ENCODE results near the gene MAP2K6.

Gene MAP2K6

DNA sequence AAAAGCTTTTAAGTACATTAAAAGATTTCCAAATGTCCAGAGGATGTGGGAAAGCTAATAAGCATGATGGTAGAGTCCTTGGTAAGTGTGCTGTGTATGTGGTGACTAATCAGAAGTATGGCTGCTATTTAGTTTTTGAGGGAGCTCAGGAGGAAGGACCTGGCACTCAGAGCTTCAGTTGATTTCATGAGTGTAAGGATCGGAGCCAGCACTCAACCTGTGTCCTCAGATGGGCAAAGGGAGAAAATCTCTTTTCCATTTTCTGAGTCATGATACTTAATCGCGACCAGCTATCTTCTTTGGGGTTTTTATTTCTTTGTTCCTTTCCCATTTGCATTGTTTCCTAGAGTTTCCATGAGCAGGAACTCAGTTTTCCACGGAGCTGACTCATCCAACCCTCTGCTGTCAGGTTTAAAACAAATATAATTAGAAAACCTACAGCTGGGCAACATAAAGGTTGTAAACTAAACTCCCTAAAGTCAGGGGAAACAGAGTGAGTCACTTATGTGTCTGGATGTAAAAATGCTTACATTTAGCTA lies 125.4 kb downstream of the MAP2K6 start:
- no peak for DNase-seq

DNA sequence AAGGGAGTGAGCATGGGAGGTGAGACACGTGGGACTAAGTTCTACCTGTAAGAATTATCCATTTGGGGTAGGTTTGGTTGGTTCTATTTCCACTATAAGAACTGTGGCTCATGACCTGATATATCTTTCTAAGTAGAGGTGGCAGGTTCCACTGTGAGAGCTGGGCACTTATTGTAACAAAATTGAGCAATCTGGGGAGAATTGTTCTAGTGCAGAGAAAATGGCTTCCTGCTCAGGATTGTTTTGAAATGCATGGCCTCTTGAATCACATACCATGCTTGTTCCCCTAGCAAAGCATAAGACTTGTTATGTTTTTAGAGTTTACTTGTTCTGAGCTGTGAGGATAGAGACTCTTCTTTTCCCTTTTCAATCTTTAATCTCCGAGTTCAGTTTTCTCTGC lies 125.9 kb downstream of the MAP2K6 start:
- DNase-seq: no peak

DNA sequence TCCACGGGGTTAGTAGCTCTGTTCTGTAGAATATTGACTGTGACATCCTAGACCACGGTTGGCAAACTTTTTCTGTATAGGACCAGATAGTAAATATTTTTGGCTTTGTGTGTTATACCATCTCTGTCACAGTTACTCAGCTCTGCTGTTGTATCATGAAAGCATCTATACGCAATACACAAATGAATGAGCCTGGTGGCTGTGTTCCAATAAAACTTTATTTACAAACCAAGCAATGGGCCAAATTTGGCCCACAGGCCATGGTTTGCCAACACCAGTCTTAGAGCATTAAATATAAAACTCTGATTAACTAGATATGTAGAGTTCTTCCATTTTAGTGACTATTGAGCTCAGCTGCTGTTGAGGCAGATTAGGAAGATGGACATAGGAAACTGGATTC lies 132.7 kb downstream of the MAP2K6 start:
- DNase-seq: no peak

DNA sequence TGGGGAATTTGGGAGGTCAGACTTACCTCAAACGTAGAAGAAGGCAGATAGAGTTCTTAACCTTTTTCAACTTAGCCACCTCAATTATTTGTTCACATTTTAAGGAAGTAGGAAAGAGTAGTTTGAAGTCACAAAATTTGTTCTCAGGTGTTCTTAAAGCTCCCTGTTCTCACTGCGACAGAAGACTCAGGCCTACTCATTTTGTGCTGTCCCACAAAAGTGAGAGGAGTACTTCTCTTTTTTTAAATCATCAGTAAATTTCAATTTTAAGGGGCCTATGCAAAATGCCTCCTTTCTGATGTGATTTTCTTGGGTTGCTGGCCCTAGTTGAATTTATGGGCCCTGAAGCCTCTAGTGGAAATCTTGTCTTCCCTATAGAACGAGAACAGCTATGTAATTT lies 133.4 kb downstream of the MAP2K6 start:
- DNase-seq: no peak

DNA sequence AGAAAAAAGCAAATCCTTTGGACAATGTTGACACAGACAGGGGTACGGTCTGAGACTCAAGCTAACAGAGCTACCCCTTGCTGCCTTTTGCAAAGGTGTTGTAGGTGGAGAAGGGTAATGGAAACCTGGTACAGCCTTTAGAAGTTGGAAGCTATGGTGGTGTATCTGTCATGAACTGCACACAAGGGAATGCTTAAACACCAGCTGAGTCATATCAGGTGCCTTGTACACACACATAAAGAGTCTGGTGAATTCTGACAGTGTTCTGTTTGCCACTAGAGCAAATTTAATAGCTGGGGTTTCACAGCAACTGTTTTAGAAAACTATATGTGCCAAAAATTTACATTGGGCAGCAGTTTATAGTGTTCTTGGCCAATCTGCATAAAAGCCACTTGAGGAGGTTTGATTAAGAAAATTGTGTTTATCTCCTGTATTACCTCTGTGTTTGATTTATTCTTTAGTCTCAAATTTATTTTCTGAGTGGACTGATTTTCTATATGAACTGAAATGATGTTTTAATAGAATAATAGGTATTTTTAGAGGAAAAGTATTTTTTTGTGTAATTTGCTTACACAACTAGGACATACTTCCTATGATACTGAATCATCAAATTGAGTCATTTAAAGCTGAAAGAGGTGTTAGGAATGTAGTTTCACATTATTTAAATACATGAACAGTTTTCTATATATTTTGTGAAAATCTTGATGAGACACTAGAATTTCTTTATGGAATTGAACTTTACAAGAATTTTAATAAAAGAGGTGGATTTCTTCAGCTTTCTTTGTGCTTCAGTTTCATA lies 136.9 kb downstream of the MAP2K6 start:
- no peak for DNase-seq

DNA sequence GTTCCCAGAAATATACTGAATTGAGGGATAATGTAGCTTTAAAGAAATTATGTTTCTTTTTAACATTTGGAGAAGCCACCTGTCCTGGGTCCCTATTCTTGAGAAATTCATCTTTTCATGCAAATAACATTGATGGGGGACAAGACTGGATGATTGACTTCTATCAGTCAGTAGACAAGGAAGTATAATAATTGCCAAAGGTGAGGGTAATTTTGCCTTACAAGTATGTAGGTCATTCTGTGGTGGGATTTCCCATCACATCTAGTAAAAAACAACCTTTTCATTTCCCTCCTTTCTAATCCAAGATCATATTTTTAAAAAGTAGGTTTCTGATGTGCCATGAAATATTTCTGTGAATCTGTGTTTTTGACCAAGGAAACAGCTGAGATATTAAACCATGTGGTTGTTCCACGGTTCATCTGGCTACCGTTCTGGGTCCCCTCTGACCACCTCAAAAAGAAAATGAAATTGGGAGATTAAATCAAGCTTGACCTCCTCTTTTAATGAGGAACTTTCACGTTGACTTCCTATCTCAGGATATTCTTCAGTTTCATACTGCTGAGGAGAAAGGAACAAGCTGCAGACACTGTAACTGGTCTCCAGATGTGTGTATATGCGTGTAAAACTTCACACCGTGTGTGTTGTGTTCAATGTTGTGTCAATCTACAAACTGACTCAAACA lies 138.6 kb downstream of the MAP2K6 start:
- no peak for DNase-seq

DNA sequence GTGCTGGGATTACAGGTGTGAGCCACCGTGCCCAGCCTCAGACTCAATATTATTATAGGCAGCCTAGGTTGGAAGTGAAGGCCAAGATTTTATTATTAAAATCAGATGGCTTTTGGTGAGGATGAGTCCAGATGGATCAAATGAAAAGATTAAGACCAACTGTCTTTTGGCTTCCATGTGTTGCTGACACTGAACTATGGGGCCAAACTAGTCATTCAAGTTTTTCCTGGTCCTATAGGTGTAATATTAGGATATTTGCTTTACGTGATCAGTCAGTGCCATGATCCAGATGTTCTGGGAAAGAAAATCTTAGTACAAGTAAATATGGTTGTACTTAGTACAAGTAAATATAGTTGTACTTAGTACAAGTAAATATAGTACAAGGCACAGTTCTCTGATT lies 140.6 kb downstream of the MAP2K6 start:
- no peak for DNase-seq

DNA sequence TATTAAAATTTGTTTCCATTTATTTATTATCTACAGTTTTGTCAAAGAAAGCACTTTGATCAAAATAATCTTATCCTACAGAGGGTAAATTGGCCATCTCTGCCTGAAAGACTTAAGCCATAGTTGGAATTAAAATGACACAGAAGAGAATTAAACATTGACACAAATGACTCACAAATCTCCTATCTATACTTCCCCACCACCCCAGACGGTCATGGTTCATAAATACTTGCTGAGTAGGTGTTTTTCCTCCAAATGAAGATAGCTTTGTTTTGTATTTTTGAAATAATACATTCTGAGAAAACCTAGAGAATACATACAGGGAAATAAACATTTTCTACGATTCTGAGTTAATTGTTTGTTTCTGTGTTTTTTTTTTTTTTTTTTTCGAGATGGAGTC lies 142.8 kb downstream of the MAP2K6 start:
- no peak for DNase-seq

DNA sequence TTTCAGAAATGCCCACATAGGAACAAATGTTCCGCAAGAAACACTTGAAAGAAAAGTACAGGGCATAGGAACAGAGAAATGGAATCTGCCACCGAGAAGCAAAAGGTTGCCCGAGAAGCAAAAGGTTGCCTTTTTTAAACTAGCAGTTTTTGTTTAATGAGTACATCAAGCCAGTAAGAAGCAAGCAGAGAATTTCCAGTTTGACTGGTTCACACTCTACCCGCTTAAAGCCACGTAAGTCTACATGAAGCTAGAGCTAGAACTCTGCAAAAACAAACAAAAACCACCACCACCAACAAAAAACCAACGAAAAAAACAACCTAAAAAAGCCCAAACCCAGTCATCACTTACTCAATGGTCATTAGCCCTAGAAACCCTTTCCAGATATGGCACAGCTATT lies 144.3 kb downstream of the MAP2K6 start:
- no peak for DNase-seq

DNA sequence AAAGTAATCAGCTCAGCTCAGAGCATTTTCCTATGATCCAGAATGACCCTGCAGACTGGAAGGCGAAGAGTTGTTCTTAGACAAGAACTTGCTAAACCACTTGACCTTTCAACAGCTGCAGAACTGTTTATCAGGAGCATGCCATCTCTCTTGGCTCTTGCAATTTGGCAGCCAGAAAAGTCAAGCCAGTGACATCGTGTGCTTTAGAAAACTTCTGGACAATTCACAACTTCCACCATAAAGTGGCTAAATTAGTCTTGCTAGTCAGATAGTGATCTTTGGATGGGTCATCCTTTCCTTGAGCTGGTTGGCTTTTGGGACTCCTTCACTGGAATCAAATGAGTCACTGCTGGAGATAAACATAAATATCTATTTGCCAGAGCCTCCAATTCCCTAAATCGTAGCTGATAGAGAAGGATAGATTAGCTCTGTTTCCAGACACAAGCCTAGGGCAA lies 146.5 kb downstream of the MAP2K6 start:
- no peak for DNase-seq

DNA sequence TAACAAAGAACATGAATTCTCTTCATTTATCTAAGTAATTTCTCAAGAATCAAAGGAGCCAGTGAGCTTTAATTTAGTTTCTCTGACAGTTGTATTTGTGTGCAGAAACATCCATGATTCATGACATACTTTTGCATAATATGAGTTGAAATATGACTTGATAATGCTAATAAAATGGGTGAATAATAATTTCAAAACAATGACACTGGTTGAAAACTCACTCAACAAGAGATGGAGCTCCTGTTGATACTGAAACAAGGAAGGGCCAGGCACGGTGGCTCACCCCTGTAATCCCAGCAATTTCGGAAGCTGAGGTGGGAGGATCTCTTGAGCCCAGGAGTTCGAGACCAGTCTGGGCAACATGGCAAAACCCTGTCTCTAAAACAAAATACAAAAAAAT lies 147.0 kb downstream of the MAP2K6 start:
- no peak for DNase-seq

DNA sequence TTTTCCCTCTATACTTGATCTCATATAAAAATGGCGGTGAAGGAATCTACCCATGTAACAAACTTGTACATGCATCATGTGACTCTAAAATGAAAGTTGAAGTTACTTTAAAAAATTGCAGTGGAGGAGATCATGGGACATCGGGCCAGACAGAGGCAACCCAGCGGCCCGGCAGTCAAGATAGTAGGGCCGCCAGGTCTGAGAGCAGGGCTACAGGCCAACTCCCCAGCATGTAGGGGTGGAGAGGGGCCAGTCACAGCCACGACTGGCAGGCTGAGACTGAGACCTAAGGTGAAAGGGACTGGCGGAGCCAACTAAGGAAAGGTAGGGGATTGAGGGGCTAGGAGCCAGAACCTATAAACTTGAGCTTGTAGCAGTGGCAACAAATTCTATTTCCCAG lies 150.9 kb downstream of the MAP2K6 start:
- no peak for DNase-seq

DNA sequence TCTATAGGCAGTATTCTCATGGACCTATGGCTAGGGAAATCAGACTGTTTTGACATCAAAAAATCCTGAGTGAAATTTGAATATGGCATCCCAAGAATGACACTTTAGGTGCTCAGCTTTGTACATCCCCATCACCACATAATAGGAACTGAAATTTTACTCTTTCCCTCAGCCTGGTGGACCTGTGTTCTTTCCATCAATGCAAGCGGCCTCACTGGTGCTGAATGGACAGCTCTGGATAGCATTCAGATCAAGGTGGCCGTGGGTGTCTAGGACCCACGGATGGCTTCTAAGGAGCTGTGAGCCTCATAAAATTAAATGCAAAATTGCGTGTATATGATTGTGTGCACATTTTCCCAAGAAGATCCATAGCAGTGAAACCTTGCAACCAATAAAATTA lies 152.6 kb downstream of the MAP2K6 start:
- no peak for DNase-seq

DNA sequence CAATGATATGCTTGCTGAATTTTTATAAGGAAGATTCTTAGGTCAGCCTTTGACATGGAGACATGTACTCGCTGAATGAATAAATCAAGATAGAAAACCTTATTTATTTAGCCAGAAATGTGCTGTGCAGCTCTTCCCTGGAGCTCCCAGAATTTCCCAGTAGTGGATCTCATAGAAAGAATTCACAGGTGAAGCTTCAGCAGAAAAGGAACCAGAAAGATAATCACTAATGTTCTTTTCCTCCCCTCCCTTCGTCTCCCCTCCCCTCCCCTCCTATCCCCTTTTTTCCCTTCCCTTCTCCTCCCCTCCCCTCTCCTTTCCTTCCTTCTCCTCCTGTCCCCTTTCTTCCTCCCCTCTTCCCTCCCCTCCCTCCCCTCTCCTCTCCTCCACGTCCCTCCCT lies 158.2 kb downstream of the MAP2K6 start:
- no peak for DNase-seq

DNA sequence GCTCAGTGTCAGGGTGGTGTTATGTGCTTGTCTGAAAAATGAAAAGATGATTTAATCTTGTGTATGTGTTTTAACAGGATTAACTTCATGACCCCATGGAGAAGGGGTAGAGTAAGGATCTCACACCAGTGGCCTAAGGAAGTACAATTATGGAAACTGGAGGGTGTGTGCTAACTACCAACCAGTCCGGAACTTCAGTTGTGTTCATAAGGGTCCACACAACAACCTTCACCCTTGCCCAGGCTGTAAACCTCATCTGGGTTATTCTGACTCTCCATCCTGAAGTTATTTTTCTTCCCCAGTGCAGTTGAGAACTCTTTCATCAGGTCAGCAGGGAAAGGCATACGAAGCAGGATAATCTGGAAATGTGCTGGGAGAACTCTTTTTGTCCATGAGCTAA lies 158.9 kb downstream of the MAP2K6 start:
- no peak for DNase-seq

DNA sequence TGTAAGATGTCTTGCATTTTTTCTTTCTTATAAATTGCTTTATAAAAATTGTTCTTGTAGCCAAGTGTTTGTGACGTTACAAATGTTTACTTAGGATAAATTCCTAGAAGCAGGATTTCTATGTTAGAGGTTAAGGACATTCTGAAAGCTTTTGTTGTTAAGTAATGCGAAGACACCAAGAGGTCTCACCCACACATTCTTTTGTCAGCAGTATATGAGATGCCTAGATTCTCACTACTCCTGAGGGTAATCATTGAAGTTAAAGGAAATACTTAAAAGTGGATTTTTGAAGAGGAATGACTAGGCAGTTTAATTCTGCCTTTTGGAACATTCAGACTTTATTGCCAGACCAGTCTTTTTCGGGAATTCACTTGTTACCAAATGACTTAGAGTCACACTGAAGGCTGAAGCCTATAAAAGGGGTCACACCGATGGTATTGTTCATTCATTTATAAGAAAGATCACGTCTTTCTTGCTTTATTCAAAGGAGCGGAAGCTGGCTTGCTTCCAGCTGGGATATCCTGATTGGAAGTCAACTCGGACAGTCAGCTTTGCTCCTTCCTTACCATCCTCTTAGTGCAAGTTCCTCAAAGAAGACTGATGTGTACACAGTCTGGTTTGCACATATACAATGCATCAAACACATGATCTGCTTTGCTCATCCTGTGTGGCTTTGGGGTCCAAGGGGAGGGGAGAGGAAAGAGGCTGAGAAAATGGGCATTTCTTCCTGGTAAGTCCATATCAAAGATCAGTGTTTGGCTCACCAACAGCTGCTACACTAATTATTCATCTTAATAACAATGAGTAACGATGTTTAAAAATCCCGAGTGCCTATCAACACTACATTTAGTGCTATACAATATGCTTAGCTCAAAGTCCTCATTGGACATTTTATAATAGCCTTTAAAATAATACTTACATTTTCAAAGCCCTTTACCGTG lies 160.0 kb downstream of the MAP2K6 start:
- no peak for DNase-seq

DNA sequence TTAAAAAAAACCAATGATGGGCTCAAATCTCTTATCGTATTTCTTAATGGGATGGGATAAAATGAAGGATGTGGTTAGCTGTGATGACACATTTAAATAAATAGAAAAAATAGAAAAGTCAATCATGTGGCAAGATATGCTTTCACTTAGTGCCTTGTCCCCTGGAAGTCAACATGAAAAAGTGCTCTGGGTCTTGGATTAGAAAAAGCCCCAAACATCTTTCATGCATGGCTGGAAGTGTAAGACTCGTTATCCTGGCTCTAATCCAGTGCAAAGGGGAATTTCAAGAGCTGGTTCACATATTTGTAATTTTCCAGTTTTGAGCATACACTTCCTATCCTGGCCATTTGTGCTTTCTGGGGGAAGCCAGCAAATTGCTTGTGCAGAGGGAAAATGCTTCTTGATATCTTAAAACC lies 160.9 kb downstream of the MAP2K6 start:
- DNase-seq: no peak

DNA sequence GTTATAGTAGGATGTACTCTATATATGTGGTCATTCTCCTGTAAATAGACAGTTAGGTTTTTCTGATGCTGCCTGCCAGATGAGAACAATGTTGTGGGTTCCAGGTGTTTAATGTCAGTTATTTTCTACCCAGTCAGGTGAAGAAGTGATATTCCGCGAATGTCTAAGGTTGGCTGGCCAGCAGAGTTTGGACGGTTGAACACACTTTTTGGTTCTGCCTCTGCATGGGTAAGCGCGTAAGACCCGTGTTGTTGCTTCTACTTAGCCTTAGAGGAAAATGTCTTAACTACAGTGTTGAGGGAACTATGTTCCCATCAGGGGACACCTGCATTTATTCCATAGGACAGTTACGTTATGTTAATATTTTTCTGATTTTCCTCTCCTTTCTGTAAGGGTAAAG lies 162.6 kb downstream of the MAP2K6 start:
- no peak for DNase-seq

DNA sequence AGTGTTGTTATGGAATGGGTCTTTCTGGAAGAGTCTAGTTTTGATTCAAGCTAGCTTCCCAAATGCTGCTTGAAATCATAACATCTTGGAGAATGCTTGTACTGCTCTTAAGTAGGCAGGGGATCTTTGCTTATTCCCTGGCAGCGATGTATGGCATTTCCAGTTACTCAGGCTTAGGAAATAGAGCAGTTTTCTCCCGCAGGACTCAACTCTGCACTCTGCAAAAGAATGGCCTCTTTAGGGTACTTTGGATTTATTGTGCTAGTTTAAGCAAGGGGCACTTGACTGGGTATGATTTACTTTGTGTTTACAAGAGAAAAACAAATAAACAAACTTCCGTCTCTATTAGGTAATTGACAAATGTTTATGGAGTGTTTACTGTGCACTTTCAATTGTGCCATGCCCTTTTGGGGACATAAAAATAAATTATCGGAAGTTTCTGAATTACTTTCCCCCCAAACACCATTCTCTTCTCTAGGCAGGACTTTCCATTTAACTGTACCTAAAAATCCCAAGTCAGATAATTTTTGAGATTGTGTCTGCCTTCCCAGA lies 164.0 kb downstream of the MAP2K6 start:
- DNase-seq: no peak

DNA sequence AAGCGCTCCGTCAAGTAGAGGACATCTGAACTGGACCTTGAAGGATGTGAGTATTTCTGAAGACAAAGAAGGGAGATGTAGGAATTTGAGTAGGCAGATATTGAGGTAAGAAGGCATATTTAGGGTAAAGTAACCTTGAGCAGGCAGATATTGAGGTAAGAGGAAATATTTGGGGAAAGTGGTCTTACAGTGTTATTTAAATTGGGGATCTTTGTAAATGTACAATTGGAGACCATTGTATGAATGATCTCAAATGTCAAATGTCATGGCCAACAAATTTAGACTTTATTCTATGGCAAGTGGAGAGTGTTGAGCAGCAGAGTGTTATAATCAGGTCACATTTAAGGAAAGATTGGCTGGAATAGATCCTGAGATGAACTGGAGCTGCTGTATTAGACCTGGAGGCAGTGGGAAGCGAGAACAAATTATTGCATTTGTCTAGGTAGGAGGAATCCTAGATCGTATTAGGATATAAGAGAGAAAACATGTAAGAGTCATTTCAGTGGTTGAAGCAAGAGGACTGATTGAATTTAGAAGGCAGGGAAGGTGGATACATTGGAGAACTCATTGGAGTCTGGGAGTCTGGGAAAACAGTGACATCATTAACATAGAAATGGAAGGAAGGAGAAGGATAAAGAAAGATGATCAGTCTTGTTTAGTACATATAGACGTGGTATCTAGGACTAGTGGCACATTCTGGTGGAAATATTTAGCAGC lies 165.6 kb downstream of the MAP2K6 start:
- DNase-seq: no peak

DNA sequence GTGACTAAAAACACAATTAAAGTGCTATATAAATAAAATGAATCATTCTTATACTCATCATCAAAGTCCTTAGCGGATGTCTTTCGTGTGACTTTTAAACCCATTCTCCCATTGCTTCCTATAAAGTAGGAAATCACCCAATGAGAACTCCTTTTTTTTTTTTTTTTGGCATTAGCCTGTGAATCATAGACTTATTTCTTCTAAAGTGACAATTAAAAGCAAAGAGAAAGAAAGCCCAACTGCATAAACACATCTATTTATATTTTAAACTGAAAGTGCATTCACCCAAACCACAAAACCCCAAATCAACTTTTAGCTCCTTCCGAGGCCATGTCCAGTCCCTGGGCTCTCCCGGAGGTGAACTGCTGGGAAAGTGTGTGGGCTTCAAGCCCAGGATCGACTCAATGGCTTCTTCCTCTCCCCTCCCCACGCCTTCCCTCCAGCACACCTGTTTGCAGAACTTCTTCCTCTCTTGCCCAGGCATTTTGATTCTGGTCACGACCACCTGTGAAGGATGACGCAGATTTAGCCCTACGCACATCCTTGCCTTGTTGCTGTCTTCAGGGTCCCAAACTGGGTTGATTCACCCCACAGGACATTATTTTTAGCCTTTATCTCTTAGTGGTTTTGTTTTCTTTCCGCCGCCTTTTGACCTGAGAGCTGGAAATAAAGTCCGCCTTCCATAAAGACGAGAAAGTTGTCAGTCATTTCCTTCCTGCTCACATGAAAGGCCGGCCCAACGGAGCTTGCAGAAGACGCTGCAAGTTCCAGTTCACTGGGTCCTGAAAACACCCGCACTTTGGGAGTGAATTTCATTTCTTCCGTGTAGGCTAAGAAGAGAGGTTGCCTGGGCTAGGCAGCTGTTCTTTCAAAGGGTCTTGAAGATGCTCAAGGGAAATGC lies 166.8 kb downstream of the MAP2K6 start:
- DNase-seq: no peak
